GM19043 (cell line): ENCODE data around the gene GNAQ.
"Not testable (repeated sequence)": the region's sequence is repeated elsewhere in the genome, so short reads cannot be mapped to it uniquely, and the experiment has no call there.

ENCODE experiments used
- ATAC-seq: cut with Tn5 transposase; IDR thresholded peaks from one replicate; pipeline ENCODE4 v1.9.1; 2021; ENCODE audit warnings: low read depth; ENCODE audit not compliant: unreplicated experiment

GNAQ gene

DNA sequence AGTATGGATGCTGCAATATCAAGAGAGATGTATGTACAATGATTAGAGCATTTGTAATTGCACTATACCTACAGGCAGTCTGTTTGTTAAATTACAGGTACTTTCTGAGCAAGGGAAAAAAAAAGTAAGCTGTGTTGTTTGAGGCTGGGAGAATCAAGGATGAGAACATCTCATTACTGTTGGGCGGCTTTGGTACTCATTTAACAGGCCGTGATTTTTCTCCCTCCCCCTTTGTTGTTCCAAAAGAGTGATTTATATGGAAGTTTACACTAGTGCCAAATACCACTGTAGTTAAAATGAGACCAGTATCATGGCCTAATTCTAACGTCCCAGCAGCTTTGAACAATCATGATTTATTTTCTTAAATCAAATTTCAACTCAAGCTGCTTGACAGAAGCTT is 312.3 kb downstream of the GNAQ start:
- ATAC-seq: no peak

DNA sequence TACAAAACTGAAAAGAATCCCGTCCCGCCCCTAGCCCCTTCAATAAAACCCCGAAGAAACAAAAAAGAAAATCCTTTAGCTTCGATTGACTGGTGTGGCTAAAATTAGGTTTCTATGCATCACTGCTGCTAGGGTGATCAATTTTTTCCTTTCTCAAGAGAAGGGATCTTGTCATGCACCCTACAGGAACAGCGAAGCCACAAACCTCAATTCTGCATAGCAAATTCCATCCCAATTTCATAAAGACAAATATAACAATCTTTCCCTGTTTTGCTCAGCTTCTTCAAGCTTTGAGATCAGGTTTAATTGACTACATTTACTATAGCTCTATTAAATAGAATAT is 313.3 kb downstream of the GNAQ start:
- ATAC-seq: not testable (repeated sequence)

DNA sequence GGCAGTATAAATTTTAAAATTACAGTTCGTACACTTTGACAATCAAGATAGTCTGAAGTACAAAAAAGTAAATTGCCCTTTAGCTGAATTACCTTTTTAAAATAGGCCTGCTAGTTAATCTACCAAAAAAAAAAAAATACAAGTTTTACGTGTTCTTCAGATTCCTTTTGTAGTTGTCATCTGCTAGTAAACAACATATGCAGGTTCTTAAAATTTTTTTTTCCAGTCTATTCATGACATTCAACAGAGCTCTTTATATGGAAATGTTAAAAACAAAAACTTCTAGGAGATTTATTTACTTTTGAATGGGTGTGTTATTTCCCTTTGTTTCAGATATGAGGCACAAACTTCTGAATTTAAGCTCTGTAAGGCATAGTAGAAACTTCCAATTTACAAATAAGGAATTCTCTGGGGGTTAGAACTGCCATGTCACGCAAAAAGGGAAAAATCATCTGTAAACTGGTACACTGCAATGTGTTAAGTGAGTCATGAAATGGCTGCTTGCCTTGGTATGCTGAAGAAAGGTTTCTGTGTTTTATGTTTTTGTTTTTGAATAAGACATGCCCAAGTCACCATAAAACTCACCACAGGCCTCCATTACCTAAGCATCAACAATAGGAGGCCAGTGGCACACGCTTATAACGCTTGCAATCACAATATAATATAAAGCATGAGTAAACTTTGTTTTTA is 313.9 kb downstream of the GNAQ start:
- not testable (repeated sequence) for ATAC-seq

DNA sequence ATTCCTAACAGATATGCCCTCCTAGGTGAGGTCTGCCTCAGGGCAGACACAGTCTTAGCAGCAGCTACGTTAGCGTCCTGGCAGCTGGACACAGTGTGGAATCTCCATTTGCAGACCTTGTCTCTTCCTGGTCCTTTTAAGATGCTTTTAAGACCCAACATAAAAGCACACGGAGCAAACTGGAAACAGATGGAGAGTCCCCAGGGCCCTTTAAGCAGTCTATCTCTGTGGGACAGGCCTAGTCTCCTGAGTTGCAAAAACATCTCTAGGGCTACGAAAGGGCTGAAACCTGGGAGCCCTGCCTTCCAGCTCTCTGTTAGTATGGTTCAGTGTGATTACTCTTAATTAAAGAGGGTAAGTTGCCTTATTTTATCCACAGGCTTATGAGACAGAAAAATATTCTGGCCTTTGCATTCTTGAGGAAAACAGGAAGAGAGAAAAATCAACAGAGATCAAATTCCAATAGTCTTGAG is 317.5 kb downstream of the GNAQ start:
- no peak for ATAC-seq

DNA sequence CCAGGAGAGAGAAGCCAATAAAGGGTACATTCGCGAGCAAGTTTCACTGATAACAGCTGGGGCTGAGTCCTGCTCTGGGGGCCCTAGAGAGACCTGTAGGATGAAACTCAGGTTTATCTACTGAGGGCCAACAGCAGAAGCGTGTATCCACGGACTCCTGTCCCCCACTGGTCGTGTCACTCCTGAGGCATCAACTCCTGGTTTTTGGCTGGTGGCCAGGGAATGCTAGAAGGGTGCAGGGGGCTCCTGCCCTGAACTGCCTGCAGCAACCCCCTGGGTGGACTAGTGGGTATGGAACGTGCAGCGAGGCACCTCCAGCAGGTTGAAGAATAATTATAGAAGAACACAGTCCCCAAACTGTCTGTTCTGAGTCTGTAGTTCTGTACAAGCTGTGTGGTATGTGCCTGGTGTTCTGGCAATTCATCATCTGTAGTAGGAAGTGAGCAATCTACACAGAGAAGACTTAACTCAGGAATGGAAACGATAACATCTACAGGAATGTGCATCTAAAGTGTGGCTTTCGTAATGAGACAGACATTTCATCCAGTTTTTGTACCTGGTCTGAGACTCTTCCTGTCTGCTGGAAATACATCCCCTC is 319.0 kb downstream of the GNAQ start:
- no peak for ATAC-seq

DNA sequence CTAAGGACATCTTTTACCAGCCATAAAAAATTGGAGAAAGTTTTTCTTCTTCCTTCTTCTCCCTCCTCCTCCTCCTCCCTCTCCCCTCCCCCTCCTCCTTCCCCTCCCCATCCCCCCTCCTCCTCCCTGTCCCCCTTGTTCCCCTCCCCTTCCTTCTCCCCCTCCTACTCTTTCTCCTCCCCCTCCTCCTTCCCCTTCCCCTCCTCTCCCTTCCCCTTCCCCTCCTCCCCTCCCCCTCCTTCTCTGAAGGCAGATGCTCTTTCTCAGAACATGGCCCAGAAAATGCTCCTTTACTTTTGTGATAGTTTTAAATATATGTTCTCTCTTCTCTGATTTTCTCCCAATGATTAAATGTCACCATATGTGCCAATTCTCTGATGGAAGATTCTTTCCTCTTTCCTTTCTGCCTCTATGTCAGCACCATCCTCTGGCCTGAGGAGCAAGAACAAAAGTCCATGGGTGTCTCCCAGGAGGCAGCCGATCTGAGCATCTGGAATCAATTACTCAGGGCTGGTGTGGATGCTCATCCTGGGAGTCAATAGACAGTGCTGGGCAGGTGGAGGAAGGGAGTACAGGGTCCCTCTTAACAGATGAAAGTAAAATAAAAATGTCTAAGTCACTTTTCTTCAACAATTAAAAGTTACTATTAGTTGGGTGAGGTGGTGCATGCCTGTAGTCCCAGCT is 320.5 kb downstream of the GNAQ start:
- no peak for ATAC-seq

DNA sequence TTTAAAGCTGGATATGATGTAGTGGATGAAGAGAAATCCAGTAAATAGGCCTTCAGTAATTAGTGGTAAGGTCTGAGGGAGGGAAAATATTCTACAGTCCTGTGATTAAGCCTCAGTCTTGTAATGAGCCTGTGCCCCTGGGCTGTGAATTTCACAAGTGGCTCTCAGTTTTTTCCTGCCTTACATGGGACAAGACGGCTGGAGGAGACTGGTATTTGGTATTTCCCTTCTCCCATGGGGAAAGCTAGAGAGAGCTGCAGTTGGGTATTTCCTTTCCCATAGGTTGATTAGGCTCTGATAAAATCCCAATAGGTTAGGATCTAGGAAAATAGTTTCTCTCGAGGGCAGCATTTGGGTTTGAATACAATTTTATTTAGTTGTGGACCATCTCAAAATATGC is 321.3 kb downstream of the GNAQ start:
- ATAC-seq: no peak

DNA sequence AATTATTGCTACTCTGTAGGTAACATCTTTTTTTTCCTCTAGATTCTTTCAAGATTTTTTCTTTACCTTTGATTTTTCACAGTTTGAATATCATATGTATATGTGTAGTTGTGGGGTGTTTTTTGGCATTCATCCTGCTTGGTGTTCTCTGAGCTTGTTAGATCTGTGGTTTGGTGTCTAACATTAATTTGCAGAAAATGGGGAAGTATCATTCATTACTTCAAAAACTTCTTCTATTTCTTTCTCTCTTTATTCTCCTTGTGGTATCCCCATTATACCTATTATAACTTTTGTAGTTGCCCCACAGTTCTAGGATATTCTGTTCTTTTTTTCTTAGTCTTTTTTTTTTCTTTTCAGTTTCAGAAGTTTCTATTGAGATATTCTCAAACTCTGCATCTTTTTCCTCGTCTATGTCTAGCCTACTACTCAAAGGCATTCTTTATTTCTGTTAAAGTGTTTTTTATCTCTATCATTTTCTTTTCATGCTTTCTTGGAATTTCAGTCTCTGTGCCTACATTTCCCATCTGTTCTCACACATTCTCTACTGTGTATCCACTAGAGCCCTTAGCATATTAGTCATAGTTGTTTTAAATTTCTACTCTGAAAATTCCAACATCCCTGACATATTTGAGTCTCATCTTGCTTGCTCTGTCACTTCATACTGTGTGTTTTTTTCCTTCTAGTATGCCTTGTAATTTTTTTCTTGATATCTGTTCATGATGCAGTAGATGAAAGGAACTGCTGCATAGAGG is 323.4 kb downstream of the GNAQ start:
- ATAC-seq: no peak

DNA sequence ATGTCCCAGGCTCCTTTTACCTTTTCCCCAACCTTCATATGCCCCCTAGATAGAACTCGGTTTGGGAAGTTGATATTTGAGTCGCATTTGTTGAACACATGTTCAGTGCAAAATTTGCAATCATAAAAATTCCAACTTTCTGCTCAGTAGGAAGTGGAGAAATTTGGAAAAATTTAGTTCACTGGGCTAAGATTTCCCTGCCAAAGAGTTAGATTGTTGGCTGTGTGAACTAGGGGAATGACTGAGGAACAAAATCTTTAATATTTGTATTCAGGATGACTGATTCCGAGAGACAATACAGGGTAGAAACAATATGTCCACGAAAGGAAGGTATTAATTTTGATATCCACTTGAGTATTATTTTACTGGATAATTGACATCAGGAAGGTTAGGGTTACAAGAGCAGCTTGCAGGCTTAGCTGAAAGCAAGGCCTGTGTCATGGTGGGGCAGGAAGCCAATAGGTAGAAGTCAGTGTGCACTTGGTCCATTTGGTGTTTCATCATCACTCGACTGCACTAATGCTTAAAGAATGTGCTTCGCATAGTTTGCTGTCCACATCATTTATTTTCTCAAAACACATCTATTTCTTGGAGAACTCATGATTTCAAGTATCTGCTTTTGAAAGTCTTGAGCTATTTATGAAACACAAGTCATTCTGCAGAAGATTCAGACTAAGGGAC is 324.1 kb downstream of the GNAQ start:
- ATAC-seq: no peak

DNA sequence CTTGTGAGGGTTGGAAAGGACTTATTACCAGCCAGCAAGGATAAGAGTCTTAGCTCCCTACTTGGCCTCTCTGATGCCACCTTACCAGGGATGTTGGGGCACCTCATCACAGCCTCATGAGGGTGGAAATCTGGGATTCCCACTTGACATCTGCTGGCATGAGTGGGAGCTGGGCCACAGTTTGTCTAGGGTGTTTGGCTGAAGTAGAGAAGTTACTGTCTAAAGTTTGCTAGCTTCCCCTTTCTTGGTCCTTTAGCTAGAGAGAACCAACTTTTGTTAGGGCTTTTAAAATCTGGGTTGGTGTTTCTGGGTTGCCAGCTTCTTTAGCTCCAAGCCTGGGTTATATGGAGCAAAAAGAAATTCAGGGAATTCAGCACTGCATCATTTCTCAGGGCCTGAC is 326.0 kb downstream of the GNAQ start:
- no peak for ATAC-seq

DNA sequence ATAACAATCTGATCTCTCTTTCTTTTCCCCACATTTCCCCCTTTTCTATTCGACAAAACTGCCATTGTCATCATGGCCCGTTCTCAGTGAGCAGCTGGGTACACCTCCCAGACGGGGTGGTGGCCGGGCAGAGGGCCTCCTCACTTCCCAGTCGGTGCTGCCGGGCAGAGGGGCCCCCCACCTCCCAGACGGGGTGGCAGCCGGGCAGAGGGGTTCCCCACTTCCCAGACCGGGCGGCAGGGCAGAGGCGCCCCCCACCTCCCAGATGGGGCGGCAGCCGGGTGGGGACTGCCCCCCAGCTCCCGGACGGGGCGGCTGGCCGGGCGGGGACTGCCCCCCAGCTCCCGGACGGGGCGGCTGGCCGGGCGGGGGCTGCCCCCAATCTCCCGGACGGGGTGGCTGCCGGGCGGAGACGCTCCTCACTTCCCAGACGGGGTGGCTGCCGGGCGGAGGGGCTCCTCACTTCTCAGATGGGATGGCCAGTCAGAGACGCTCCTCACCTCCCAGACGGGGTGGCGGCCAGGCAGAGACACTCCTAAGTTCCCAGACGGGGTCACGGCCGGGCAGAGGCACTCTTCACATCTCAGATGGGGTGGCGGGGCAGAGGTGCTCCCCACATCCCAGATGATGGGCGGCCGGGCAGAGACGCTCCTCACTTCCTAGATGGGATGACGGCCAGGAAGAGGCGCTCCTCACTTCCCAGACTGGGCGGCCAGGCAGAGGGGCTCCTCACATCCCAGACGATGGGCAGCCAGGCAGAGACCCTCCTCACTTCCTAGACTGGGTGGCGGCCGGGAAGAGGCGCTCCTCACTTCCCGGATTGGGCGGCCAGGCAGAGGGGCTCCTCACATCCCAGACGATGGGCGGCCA is 328.9 kb downstream of the GNAQ start:
- not testable (repeated sequence) for ATAC-seq

DNA sequence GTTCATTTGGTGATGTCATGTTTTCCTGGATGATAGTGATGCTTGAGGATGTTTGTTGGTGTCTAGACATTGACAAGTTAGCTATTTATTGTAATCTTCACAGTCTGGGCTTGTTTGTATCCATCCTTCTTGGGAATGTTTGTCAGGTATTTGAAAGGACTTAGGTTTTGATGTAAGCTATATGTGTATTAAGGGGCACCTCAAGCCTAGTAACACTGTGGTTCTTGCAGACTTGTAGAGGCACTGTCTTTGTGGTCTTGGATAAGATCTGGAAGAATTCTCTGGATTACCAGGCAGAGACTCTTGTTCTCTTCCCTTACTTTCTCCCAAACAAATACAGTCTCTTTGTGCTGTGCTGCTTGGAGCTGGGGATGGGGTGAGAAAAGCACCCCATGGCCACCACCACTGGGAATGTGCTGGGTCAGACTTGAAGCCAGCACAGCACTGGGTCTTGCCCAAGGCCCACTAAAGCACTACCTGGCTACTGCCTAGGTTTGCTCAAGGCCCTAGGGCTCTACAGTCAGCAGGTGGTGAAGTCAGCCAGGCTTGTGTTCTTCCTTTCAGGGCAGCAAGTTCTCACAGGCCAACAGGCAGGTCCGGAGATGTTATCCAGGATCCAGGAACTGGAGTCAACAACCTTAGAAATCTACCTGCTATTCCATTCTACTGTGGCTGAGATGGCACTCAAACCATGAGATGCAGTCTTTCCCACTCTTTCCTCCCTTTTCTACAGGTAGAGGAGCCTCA is 334.2 kb downstream of the GNAQ start:
- no peak for ATAC-seq

DNA sequence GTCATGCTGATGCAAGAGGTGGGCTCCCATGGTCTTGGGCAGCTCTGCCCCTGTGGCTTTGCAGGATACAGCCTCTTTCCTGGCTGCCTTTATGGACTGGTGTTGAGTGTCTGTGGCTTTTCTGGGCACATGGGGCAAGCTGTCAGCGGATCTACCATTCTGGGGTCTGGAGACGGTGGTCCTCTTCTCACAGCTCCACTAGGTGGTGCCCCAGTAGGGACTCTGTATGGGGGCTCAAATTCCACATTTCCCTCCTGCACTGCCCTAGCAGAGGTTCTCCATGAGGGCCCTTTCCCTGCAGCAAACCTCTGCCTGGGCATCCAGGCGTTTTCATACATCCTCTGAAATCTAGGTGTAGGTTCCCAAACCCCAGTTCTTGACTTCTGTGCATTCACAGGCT is 340.9 kb downstream of the GNAQ start:
- not testable (repeated sequence) for ATAC-seq

DNA sequence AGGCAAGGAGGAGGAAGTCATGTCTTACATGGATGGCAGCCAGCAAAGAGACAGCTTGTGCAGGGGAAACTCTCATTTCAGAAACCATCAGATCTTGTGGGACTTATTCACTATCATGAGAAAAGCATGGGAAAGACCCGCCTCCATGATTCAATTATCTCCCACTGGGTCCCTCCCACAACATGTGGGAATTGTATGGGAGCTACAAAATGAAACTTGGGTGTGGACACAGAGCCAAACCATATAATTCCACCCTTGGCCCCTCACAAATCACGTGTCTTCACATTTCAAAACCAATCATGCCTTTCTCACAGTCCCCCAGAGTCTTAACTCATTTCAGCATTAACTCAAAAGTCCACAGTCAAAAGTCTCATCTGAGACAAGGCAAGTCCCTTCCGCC is 341.5 kb downstream of the GNAQ start:
- not testable (repeated sequence) for ATAC-seq

DNA sequence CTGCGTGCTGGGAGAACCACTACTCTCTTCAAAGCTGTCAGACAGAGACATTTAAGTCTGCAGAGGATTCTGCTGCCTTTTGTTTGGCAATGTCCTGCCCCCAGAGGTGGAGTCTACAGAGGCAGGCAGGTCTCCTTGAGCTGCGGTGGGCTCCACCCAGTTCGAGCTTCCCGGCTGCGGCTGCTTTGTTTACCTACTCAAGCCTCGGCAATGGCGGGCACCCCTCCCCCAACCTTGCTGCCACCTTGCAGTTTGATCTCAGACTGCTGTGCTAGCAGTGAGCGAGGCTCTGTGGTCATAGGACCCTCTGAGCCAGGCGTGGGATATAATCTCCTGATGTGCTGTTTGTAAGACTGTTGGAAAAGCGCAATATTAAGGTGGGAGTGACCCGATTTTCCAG is 343.9 kb downstream of the GNAQ start:
- not testable (repeated sequence) for ATAC-seq

DNA sequence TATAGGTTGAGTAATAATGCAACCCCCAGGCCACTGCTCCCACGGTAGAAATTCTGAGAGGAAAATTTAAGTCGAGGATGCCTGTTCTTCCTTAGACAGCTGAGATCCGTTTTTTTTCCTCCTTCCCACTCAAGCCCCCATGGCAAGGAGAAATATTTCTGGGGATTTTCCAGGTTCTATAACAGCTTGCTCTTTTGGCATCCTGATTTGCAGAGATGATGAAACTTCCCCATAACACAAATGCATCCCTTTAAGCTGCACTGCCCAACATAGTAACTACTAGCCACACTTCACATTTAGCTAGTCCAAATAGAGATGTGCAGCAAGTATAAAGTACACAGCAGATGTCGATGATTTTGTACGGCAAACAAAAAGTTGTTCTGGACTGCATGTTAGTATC is 351.0 kb downstream of the GNAQ start:
- no peak for ATAC-seq

DNA sequence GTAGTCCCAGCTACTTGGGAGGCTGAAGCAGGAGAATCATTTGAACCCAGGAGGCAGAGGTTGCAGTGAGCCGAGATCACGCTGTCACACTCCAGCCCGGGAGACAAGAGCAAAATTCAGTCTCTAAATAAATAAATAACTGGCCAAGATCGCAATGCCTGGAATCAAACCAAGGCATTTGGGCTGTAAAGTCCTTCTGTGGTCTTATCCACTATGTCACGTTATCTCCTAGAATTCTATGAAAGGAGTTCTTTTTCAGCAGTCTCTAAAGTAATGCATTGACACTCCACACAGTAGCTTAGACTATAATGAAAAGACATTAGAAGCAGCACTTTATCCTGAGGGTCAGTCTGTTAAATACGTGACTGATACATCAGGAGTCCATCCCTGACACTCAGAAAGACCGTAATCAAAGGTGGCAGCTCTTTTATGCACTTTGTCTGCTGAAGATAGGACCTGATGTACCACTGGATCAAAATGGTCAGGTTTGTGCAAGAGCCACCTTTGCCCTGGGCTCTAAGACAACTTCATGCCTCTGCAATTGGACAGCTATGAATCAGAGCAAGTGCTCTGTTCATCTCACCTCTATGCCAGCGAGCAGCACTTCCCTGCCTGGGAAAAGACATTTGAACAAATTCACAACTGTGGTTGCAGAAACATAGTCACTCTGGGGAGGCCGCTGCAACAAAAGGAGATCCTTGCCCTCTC is 351.8 kb downstream of the GNAQ start:
- ATAC-seq: no peak

DNA sequence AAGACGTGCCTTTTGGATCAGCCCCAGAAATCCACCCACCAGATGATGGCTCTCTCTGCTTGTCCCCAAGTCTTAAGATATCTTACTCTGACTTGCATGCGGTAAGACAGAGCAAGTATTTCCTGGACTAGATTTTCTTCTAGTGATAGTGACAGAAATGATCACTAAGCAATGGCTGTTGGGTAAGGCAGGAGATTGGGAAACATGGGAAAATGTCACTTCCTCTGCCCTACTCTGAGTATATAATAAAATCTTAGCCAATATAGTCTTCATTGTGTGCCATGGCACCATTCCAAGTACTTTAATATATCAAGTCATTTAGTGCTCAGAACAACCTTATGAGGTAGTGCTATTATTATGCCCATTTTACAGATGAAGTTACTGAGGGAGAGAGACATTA is 352.5 kb downstream of the GNAQ start:
- ATAC-seq: no peak
